IMR-90 (cell line): Measurements from ENCODE around the gene PMS1. TPM values are rescaled to one million over a fixed set of nuclear protein-coding genes. Genes with fewer than 3 reads are reported as not detected.

Experiments used
- ATAC-seq: fragments of 200-7000 bp; cut with Tn5 transposase; 2 replicates; pipeline ENCODE4 v1.9.1; 2020; ENCODE audit warnings: low read depth, mild to moderate bottlenecking, moderate library complexity
- BruUV-seq: library from RNA; stranded (reverse); fragments of 400-500 nt; replicated peaks from 2 replicates; lab custom pipeline; 2021; lab: Mats Ljungman, UMichigan
- CTCF ChIA-PET: fragments of 300-600 bp; formaldehyde crosslinking; extraction: SDS; loops from one replicate; lab custom pipeline; 2021; ENCODE audit warnings: antibody characterized with exemption; lab: Yijun Ruan, JAX
- POLR2A ChIA-PET: fragments of 300-600 bp; sonication (Branson Sonifier 250); formaldehyde crosslinking; loops from one replicate; lab custom pipeline; 2022; ENCODE audit warnings: antibody characterized with exemption; ENCODE audit not compliant: unreplicated experiment; lab: Charles Lee
- DNase-seq: peaks from one replicate; pipeline ENCODE4 v3.0.0; 2013
- H2AFZ ChIP-seq: replicated peaks from 2 replicates; pipeline ENCODE3; 2013; ENCODE audit warnings: low read length, mild to moderate bottlenecking; ENCODE audit not compliant: poor library complexity
- H2AK5ac ChIP-seq: 2 replicates; pipeline ENCODE4 v1.6.1; 2013; ENCODE audit warnings: low read depth, low read length, inconsistent platforms
- H2AK9ac ChIP-seq: replicated peaks from 2 replicates; pipeline ENCODE3; 2013; ENCODE audit warnings: mild to moderate bottlenecking, low read depth, low read length, moderate library complexity; ENCODE audit not compliant: poor library complexity
- H2BK120ac ChIP-seq: 2 replicates; pipeline ENCODE4 v1.6.1; 2013; ENCODE audit warnings: low read depth, low read length, inconsistent platforms
- H2BK15ac ChIP-seq: 3 replicates; pipeline ENCODE4 v1.6.1; 2013; ENCODE audit warnings: low read depth, low read length, inconsistent platforms
- H2BK20ac ChIP-seq: 2 replicates; pipeline ENCODE4 v1.6.1; 2013; ENCODE audit warnings: low read depth, mild to moderate bottlenecking, inconsistent platforms, low read length, moderate library complexity
- H2BK5ac ChIP-seq: 2 replicates; pipeline ENCODE4 v1.6.1; 2013; ENCODE audit warnings: mild to moderate bottlenecking, low read depth, low read length, inconsistent platforms; ENCODE audit not compliant: poor library complexity, severe bottlenecking
- H3K14ac ChIP-seq: replicated peaks from 2 replicates; pipeline ENCODE4 v1.6.1; 2013; ENCODE audit warnings: low read depth, low read length, inconsistent platforms
- H3K18ac ChIP-seq: 2 replicates; pipeline ENCODE4 v1.6.1; 2013; ENCODE audit warnings: low read depth, low read length, control low read depth
- H3K23ac ChIP-seq: 2 replicates; pipeline ENCODE4 v1.6.1; 2013; ENCODE audit warnings: low read depth, low read length, inconsistent platforms
- H3K27ac ChIP-seq: 2 replicates; pipeline ENCODE4 v1.5.1; 2013; ENCODE audit warnings: mild to moderate bottlenecking, control low read depth, low read length; ENCODE audit not compliant: insufficient read depth
- H3K27me3 ChIP-seq: 2 replicates; pipeline ENCODE4 v1.6.1; 2013; ENCODE audit warnings: low read length; ENCODE audit not compliant: control insufficient read depth, insufficient read depth
- H3K36me3 ChIP-seq: 2 replicates; pipeline ENCODE4 v1.6.1; 2013; ENCODE audit warnings: low read length, mixed read lengths; ENCODE audit not compliant: control insufficient read depth, insufficient read depth
- H3K4ac ChIP-seq: 2 replicates; pipeline ENCODE4 v1.6.1; 2013; ENCODE audit warnings: low read depth, low read length, inconsistent platforms
- H3K4me1 ChIP-seq: 2 replicates; pipeline ENCODE4 v1.6.1; 2013; ENCODE audit warnings: low read length, mixed read lengths; ENCODE audit not compliant: control insufficient read depth, insufficient read depth
- H3K4me2 ChIP-seq: 2 replicates; pipeline ENCODE4 v1.6.1; 2013; ENCODE audit warnings: low read depth, mild to moderate bottlenecking, control low read depth, low read length, moderate library complexity
- H3K4me3 ChIP-seq: 2 replicates; pipeline ENCODE4 v1.5.1; 2013; ENCODE audit warnings: low read depth, mild to moderate bottlenecking, control low read depth, low read length, moderate library complexity; ENCODE audit not compliant: insufficient read depth
- H3K56ac ChIP-seq: 2 replicates; pipeline ENCODE4 v1.6.1; 2013; ENCODE audit warnings: low read length, inconsistent platforms; ENCODE audit not compliant: insufficient read depth; ENCODE audit errors: extremely low read depth
- H3K79me1 ChIP-seq, 2 experiments: 2 replicates each; pipeline ENCODE4 v1.6.1; 2013; ENCODE audit warnings: low read length in 2 of 2, inconsistent platforms in 1 of 2, low read depth in 1 of 2
- H3K9ac ChIP-seq: 2 replicates; pipeline ENCODE4 v1.6.1; 2013; ENCODE audit warnings: low read depth, low read length, control low read depth
- H3K9me1 ChIP-seq: 2 replicates; pipeline ENCODE4 v1.6.1; 2013; ENCODE audit warnings: low read length, inconsistent platforms; ENCODE audit not compliant: insufficient read depth
- H3K9me3 ChIP-seq: 2 replicates; pipeline ENCODE4 v1.6.1; 2013; ENCODE audit warnings: low read length; ENCODE audit not compliant: control insufficient read depth, insufficient read depth
- H4K20me1 ChIP-seq: 2 replicates; pipeline ENCODE4 v1.6.1; 2013; ENCODE audit warnings: low read length, inconsistent platforms; ENCODE audit not compliant: insufficient read depth
- H4K5ac ChIP-seq: 2 replicates; pipeline ENCODE4 v1.6.1; 2013; ENCODE audit warnings: mild to moderate bottlenecking, low read depth, low read length, control low read depth
- H4K8ac ChIP-seq, 2 experiments: 2 replicates each; pipeline ENCODE4 v1.6.1; 2013; ENCODE audit warnings: low read depth in 2 of 2, low read length in 2 of 2, control low read depth in 1 of 2, inconsistent platforms in 1 of 2
- H4K91ac ChIP-seq: 2 replicates; pipeline ENCODE4 v1.6.1; 2013; ENCODE audit warnings: low read depth, low read length, inconsistent platforms; ENCODE audit not compliant: insufficient read depth
- BHLHE40 ChIP-seq: fragments of 150-350 bp; IDR thresholded peaks from 2 replicates; pipeline ENCODE4 v1.6.1; 2016; ENCODE audit warnings: mild to moderate bottlenecking, low read depth, low read length
- CEBPB ChIP-seq: IDR thresholded peaks from 2 replicates; pipeline ENCODE4 v1.6.1; 2012; ENCODE audit warnings: low read depth, low read length, improper control_type of control experiment
- CHD1 ChIP-seq: IDR thresholded peaks from 2 replicates; pipeline ENCODE4 v1.6.1; 2012; ENCODE audit warnings: low read depth, low read length, improper control_type of control experiment
- FOS ChIP-seq: fragments of 150-350 bp; IDR thresholded peaks from 2 replicates; pipeline ENCODE4 v1.6.1; 2016; ENCODE audit warnings: low read depth, low read length
- MAFK ChIP-seq: IDR thresholded peaks from 2 replicates; pipeline ENCODE4 v1.6.1; 2012; ENCODE audit warnings: low read depth, low read length, improper control_type of control experiment
- MAZ ChIP-seq: IDR thresholded peaks from 2 replicates; pipeline ENCODE4 v1.6.1; 2012; ENCODE audit warnings: low read depth, mild to moderate bottlenecking, low read length, improper control_type of control experiment, moderate library complexity, borderline replicate concordance
- MXI1 ChIP-seq: IDR thresholded peaks from 2 replicates; pipeline ENCODE4 v1.6.1; 2012; ENCODE audit warnings: low read depth, mild to moderate bottlenecking, low read length, moderate library complexity, borderline replicate concordance
- NFE2L2 ChIP-seq: fragments of 150-350 bp; IDR thresholded peaks from 2 replicates; pipeline ENCODE4 v1.6.1; 2016; ENCODE audit warnings: low read depth, mild to moderate bottlenecking, low read length
- POLR2A ChIP-seq: IDR thresholded peaks from 2 replicates; pipeline ENCODE4 v1.6.1; 2012; ENCODE audit warnings: mild to moderate bottlenecking, low read depth, low read length
- RAD21 ChIP-seq: IDR thresholded peaks from 2 replicates; pipeline ENCODE4 v1.6.1; 2012; ENCODE audit warnings: low read length, improper control_type of control experiment
- RCOR1 ChIP-seq: IDR thresholded peaks from 2 replicates; pipeline ENCODE4 v1.6.1; 2012; ENCODE audit warnings: mild to moderate bottlenecking, low read length, improper control_type of control experiment; ENCODE audit not compliant: insufficient replicate concordance
- RFX5 ChIP-seq: IDR thresholded peaks from 2 replicates; pipeline ENCODE4 v1.8.0; 2012; ENCODE audit warnings: low read depth, mild to moderate bottlenecking, low read length, moderate library complexity
- SMC3 ChIP-seq: fragments of 150-350 bp; IDR thresholded peaks from 2 replicates; pipeline ENCODE4 v1.6.1; 2016; ENCODE audit warnings: low read depth, mild to moderate bottlenecking, antibody characterized with exemption, low read length, moderate library complexity
- WGBS, 2 experiments: methylation state at CpG; one replicate each; pipeline versions ENCODE4 v1.1.5 to v1.1.7; 2013; ENCODE audit warnings: missing lambda C conversion rate in 2 of 2; ENCODE audit not compliant: insufficient read length in 1 of 2; ENCODE audit errors: extremely low coverage in 2 of 2; 5-methylcytosine and 5-hydroxymethylcytosine counted together
- dilution Hi-C: fragments of 300-500 bp; cut with HindIII; formaldehyde crosslinking; loops from one replicate; pipeline ENCODE4 v1.14.3; 2018; ENCODE audit warnings: low sequenced_read_pairs; ENCODE audit not compliant: unreplicated experiment
- in situ Hi-C: fragments of 300-500 bp; cut with MboI; formaldehyde crosslinking; loops from 3 replicates; pipeline ENCODE4 v1.14.3; 2019; ENCODE audit warnings: low sequenced_read_pairs, inconsistent platforms, mixed read lengths
- intact Hi-C: fragments of 100-400 bp; cut with micrococcal nuclease; formaldehyde crosslinking; loops from 2 replicates; pipeline ENCODE4 v1.10.0; 2022
- polyA plus RNA-seq, 3 experiments: library from polyadenylated mRNA; depleted of rRNA; stranded (reverse); fragments of >200 nt; gene quantifications; 2 replicates each; pipeline ENCODE4 v1.2.3, GENCODE V29; 2012; ENCODE audit warnings: low replicate concordance in 1 of 3
- total RNA-seq: library from RNA; depleted of rRNA; stranded (reverse); fragments of >200 nt; gene quantifications from 2 replicates; pipeline ENCODE4 v1.2.3, GENCODE V29; 2012
- TF ChIP-seq, protein P1 (sequence below): conservative IDR thresholded peaks from 2 replicates; pipeline ENCODE4 v1.5.1; 2012; ENCODE audit warnings: mild to moderate bottlenecking, low read depth, low read length, improper control_type of control experiment
- TF ChIP-seq, protein P2 (sequence below): fragments of 150-350 bp; IDR thresholded peaks from 2 replicates; pipeline ENCODE4 v1.6.1; 2017; ENCODE audit warnings: mild to moderate bottlenecking, antibody characterized with exemption, low read length, low read depth

The PMS1 gene
- total and polyA plus RNA-seq, 2 of the 4 experiments (the other 2 are of a cell fraction) = 8.1 to 10.6 TPM

DNA sequence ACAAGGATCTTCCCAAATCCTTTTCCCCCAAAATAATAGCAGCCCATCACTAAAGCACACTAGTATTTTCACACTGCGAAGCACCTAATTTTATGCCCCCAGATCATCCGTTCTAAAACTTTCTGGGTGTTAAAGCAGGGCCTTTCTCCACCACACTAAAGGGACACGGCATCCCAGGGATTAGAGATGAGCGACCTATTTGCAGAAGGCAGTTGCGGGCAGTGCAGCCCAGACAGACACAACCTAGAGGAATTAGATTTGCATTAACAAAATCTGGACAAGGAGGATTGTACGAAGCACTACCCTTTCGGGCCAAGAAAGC, 22.1 kb upstream of the PMS1 start:
- BruUV-seq = no TSS peak
- H2BK5ac ChIP-seq = no peak overlapping the region
- ATAC-seq = no peak
- no peaks in the 10 kb centered on the region for H3K9me1 ChIP-seq
- POLR2A ChIA-PET = interaction anchor here (0.6 to 1.0 kb wide), 2 partner anchors 22 to 37 kb away, joined by 3 to 4 read pairs; partner anchors contain the start of genes ORMDL1 and PMS1
- intact Hi-C loops (loop anchor here (1.0 kb wide), 1 partner anchor 88 kb away; the partner anchor contains the start of gene ANKAR), in situ Hi-C loops (no loop called here), dilution Hi-C loops (no loop called here)
- H3K27me3 ChIP-seq = no peaks in the 10 kb centered on the region
- H4K91ac ChIP-seq = peak overlapping the region; percentile 65
- peak overlapping the region; percentile 86 for H3K23ac ChIP-seq
- peak overlapping the region; percentile 77 for H4K5ac ChIP-seq
- 0% methylated on average over 1 of the region's 7 CpGs; no CpG with 5 or more reads in 1 of the 2 experiments for WGBS, 2 experiments
- H3K56ac ChIP-seq = peak overlapping the region; percentile 99
- DNase-seq = no peak
- peak overlapping the region; percentile 96 for H3K4ac ChIP-seq
- no peaks in the 10 kb centered on the region for H3K9me3 ChIP-seq
- H2BK15ac ChIP-seq = 0 out of 3 replicates have a peak overlapping the region, but pooled peaks have one; percentile 48
- peak overlapping the region; percentile 100 for H2AFZ ChIP-seq
- H3K36me3 ChIP-seq = peaks cover 2% of the 10 kb centered on the region; the same call in 1 of the 2 replicates
- H3K79me1 ChIP-seq = peaks cover 0 to 6% of the 10 kb centered on the region in 2 experiments; a peak in 2 of 4 replicates
- no peaks in the 10 kb centered on the region for H3K4me1 ChIP-seq
- no peak overlapping the region; the same call in 1 of the 2 replicates for H2AK5ac ChIP-seq
- H3K4me3 ChIP-seq = peak overlapping the region; percentile 69
- CTCF ChIA-PET = interaction anchor here (0.5 to 2.9 kb wide), 8 partner anchors 13 to 632 kb away, joined by 3 to 20 read pairs (median 4); no protein-coding TSS in a partner anchor
- no peak overlapping the region for H2BK20ac ChIP-seq
- peak overlapping the region; percentile 70 for H3K27ac ChIP-seq
- TF ChIP-seq, protein P1, sequence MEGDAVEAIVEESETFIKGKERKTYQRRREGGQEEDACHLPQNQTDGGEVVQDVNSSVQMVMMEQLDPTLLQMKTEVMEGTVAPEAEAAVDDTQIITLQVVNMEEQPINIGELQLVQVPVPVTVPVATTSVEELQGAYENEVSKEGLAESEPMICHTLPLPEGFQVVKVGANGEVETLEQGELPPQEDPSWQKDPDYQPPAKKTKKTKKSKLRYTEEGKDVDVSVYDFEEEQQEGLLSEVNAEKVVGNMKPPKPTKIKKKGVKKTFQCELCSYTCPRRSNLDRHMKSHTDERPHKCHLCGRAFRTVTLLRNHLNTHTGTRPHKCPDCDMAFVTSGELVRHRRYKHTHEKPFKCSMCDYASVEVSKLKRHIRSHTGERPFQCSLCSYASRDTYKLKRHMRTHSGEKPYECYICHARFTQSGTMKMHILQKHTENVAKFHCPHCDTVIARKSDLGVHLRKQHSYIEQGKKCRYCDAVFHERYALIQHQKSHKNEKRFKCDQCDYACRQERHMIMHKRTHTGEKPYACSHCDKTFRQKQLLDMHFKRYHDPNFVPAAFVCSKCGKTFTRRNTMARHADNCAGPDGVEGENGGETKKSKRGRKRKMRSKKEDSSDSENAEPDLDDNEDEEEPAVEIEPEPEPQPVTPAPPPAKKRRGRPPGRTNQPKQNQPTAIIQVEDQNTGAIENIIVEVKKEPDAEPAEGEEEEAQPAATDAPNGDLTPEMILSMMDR = no peak
- TF ChIP-seq RAD21 = no peak
- TF ChIP-seq, protein P2, sequence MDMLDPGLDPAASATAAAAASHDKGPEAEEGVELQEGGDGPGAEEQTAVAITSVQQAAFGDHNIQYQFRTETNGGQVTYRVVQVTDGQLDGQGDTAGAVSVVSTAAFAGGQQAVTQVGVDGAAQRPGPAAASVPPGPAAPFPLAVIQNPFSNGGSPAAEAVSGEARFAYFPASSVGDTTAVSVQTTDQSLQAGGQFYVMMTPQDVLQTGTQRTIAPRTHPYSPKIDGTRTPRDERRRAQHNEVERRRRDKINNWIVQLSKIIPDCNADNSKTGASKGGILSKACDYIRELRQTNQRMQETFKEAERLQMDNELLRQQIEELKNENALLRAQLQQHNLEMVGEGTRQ = no peak
- no peak for TF ChIP-seq NFE2L2
- TF ChIP-seq MAFK = no peak
- TF ChIP-seq FOS = no peak
- no peak for TF ChIP-seq RCOR1
- no peak for TF ChIP-seq CEBPB
- no peak for TF ChIP-seq CHD1
- no peak for TF ChIP-seq BHLHE40
- TF ChIP-seq POLR2A = no peak
- TF ChIP-seq MAZ = no peak
- no peak for TF ChIP-seq MXI1
- no peak for TF ChIP-seq SMC3
- no peak for TF ChIP-seq RFX5
- peak overlapping the region; percentile 75 for H3K9ac ChIP-seq
- H3K4me2 ChIP-seq = peak overlapping the region; percentile 88
- H4K8ac ChIP-seq = peak overlapping the region; percentile 97 to 99
- no peak overlapping the region for H3K18ac ChIP-seq
- peak overlapping the region; percentile 91 for H3K14ac ChIP-seq
- H2AK9ac ChIP-seq = peak overlapping the region; percentile 68
- H4K20me1 ChIP-seq = no peaks in the 10 kb centered on the region
- H2BK120ac ChIP-seq = peak overlapping the region; percentile 82
